GM18909 (cell line): ENCODE measurements around the gene PHF20.
"Not testable (repeated sequence)": the region's sequence is repeated elsewhere in the genome, so short reads cannot be mapped to it uniquely, and the experiment has no call there.

Experiments
- ATAC-seq: cut with Tn5 transposase; IDR thresholded peaks from one replicate; pipeline ENCODE4 v1.9.1; 2021; ENCODE audit warnings: mild to moderate bottlenecking; ENCODE audit not compliant: unreplicated experiment, poor library complexity

The PHF20 gene

GRCh38 chr20:35882427-35883161, 110.8 kb downstream of the PHF20 start:
- ATAC-seq = not testable (repeated sequence)

DNA sequence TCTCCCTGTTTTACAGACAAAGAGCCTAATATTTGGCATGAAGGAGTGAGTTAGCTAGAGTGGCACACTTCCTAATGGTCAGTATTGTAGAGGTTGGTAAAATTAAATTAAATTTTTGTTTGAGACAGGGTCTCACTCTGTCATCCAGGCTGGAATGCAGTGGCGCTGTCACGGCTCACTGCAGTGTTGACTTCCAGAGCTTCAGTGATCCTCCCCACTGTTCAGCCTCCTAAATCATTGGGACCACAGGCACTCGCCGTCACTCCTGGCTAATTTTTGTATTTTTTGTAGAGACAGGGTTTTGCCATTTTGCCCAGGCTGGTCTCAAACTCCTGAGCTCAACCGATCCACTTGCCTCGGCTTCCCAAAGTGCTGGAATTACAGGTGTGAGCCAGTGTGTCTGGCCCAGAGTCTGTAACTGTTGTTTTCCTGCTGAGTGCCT, 111.5 kb downstream of the PHF20 start:
- ATAC-seq = no peak

GRCh38 chr20:35883778-35884540, 112.1 kb downstream of the PHF20 start:
- ATAC-seq = no peak

DNA sequence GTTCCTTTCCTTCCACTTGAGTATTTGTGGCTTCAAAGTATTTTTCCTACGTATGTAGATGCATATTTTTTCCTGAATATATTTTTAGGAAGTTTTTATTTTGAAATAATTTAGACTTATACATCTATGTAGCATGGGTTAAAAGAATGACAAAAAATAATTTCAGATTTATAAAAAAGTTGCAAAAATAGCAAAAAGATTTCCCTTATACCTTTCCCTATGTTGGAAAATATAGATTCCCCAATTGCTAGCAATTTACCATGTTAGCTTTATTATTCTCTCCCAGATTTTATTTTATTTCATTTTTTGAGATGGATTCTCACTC, 112.7 kb downstream of the PHF20 start:
- ATAC-seq = no peak

DNA sequence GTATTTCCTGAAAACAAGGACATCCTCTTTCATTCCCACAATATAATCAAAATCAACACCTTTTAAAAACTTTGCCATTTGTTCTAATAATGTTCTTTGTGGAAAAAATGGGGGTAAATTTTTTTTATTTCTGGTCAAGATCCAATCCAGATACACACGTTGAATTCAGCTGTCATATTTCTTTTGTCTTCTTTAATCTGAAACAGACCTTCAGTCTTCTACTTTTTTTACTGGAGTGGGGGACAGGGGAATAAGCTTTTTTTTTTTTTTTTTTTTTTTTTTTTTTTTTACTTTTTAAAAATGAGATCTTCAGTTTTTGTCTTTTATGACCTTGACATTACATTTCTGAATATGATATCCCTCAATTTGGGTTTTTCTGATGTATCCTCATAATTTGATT, 113.4 kb downstream of the PHF20 start:
- ATAC-seq = no peak

DNA sequence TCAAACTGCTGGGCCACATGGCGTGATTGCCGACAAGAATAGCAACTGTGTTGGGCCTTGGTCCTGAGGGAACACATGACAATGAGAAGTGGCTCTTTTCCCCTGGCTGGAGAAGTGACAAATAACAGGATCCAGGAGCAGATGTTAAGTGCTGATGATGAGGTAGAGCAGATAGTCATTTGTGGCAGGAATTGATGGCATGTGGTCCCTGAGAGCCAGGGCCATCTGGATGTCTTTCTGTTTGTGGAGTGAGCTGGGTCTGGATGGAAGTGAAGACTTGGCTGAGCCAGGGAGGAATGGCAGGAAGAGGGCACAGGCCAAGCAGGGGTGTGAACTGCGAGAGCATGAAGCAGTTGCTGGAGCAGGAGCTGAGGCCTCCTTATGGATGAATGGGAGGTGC, 114.7 kb downstream of the PHF20 start:
- ATAC-seq = no peak

DNA sequence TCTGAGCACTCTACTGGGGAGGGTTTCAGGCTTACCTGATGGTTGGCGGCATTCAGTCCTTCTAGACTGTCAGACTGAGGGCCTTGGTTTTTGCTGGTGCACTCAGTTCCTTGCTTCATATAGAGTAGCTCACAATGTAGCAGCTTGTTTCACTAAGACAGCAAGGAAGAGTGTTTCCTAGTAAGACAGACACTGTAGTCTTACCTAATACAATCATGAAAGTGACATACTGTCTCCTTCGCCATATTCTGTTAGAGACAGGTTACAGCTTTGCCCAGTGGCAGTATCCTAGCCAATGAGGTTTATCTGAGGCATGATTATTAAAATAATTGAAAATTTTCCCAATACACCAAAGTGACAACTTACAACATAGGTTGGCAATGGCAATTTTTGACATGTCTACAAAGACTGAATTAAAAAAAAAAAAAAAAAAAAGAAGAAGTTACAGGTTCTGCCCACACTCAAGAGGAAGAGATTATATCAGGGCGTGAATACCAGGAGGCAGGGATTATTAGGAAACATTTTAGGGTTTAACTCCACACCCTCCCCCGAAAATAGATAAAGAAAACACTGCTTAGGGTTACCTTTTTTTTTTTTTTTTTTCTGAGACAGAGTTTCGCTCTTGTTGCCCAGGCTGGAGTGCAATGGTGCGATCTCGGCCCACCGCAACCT, 115.7 kb downstream of the PHF20 start:
- ATAC-seq = no peak

DNA sequence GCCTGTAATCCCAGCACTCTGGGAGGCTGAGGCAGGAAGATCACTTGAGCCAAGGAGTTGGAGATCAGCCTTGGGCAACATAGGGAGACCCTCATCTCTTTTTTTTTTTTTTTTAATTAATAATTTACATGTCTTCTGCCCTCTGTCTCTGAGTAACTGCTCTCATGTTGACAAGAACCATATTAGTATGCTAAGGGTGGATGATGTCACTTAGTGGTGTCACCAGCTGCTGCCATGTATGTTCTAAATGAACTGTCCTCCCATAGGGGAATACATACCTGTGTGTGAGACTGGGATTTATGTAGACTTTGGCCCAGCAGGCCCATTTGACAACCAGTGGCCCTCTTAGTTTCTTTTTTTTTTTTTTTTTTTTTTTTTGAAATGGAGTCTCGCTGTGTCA, 116.8 kb downstream of the PHF20 start:
- ATAC-seq = no peak

DNA sequence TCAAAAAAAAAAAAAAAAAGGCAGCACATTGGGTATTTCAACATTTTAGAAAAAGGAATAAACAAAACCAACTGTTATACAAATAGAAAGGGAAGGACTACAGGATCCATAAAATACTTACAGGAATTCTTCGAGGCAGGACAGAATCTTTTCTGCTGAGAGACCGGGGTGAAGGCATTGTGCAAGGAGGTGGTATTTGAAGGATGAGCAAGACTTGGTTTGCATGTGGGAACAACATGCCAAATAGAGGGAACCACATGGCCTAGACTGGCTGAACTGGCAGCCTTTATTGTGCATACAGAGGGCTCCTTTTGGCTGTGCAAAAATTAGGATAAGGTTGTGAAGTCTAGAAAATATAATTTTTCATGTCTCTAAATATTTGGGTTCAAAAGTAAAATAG, 119.6 kb downstream of the PHF20 start:
- no peak for ATAC-seq

DNA sequence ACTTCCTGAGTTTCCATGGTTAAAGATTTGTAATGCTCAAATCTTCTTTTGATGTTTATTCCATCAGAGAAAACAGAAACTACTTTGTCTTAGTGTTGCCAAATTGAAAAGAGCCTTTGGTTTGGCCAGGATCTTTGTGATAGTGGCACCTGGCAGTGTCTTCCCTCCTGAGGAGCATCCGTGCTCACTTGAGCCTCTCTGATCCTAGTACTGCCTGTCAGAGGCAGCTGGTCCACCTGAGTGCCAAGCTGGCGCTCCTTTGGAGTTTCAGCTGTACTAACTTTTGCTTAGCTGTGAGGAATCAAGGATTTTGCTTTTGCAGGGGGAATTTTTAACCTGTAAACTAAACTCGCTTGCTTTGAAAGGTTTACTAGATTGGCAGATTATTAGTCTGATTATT, 121.1 kb downstream of the PHF20 start:
- ATAC-seq = no peak

GRCh38 chr20:35893942-35894341, 122.1 kb downstream of the PHF20 start:
- ATAC-seq = no peak

DNA sequence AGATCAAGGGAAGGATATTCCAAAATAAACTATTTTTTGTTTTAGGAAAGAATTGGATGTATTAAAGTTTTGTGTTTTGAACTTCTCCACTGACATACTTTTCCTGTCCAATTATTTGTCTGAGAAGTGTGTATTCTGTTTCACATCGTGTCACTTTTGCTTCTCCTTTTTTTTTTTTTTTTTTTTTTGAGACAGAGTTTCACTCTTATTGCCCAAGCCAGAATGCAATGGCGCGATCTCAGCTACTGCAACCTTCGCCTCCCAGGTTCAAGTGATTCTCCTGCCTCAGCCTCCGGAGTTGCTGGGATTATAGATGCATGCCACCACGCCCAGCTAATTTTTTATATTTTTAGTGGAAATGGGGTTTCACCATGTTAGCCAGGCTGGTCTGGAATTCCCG, 123.7 kb downstream of the PHF20 start:
- not testable (repeated sequence) for ATAC-seq

GRCh38 chr20:35899064-35899463, 127.2 kb downstream of the PHF20 start:
- no peak for ATAC-seq

GRCh38 chr20:35901230-35901629, 129.4 kb downstream of the PHF20 start:
- not testable (repeated sequence) for ATAC-seq

- ATAC-seq = no peak
These were observed 130.1 kb downstream of the PHF20 start for GRCh38 chr20:35901678-35902544.

- ATAC-seq = no peak
These were observed 130.7 kb downstream of the PHF20 start for GRCh38 chr20:35902545-35902941.

DNA sequence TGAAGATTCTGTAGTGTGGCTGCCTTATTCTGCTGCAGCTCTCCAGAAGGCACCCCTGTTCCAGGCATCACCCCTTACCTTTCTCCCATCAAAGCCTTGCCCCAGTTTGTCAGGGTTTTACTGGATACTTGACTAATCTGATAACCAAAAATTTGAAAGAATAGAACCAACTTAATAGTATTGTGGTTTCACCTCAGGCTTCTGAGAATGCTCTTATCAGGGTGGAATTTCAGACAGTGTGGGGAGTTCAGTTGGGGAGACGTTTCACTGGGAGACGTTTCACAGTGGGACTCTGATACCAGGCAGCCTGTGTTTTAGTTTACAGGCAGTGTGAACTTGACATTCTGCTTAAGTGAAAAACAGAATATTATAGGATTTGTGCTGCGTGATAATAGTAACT, 132.0 kb downstream of the PHF20 start:
- ATAC-seq = no peak

GRCh38 chr20:35904982-35905663, 133.3 kb downstream of the PHF20 start:
- ATAC-seq = no peak

DNA sequence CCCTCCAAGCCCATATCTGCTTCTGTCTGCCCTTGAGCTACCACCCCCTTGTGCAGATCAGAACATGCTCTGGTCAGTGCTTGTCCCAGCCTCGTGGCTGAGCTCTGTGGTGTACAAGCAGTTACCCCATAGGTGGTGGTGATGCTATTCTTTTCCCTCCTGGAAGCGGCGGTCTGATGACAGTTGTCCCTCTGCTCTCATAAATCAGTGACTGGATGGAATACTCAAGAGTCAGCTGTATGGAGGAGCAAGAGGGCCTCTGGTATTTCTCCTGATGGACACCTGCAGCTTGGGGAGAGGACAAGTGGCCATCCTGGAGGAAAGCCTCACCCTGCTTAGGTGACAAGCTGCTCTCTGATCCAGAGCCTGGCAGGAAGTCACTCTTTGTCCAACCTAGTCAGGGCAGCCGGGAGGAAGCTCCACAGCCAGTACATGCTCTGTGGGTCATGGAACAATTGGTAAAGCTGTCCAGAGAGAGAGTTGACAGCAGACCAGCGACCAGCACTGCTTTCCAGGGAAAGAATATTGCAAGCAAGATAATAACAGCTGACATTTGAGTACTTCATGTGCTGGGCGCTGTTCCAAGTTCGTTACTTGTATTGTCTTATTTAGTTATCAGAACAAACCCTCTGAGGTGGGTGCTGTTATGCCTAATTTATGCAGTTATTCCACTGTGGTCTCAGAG, 135.3 kb downstream of the PHF20 start:
- no peak for ATAC-seq
